ENCODE data around the gene CCDC159.

The CCDC159 gene

DNA sequence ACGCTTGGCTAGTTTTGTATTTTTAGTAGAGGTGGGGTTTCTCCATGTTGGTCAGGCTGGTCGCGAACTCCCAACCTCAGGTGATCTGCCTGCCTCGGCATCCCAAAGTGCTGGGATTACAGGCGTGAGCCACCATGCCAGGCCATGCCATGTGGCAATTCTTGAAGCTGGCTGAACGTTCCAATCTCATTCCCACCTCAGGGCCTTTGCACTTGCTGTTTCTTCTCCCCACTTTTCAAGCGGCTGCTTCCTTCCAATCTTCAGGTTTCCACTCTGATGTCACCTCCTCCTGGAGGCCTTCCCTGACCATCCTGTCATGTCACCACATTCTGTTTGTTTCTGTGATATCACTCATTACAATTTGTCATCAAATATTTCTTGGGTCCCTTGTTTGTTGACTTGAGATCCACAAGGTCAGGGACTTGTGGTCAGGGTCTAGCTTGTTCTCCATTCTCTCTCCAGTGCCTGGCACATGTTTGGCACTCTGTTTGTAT lies 33.6 kb downstream of the CCDC159 start:
- TF ChIP-seq, protein P1, sequence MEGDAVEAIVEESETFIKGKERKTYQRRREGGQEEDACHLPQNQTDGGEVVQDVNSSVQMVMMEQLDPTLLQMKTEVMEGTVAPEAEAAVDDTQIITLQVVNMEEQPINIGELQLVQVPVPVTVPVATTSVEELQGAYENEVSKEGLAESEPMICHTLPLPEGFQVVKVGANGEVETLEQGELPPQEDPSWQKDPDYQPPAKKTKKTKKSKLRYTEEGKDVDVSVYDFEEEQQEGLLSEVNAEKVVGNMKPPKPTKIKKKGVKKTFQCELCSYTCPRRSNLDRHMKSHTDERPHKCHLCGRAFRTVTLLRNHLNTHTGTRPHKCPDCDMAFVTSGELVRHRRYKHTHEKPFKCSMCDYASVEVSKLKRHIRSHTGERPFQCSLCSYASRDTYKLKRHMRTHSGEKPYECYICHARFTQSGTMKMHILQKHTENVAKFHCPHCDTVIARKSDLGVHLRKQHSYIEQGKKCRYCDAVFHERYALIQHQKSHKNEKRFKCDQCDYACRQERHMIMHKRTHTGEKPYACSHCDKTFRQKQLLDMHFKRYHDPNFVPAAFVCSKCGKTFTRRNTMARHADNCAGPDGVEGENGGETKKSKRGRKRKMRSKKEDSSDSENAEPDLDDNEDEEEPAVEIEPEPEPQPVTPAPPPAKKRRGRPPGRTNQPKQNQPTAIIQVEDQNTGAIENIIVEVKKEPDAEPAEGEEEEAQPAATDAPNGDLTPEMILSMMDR (IDR thresholded peaks at IDR 0.05): no peak
- DNase-seq (ENCODE audit: low spot score): no peak
- peak overlapping the region; percentile 90 for H3K4me3 ChIP-seq
- H3K27ac ChIP-seq: peak overlapping the region in 1 of 2 donors; percentile 95

DNA sequence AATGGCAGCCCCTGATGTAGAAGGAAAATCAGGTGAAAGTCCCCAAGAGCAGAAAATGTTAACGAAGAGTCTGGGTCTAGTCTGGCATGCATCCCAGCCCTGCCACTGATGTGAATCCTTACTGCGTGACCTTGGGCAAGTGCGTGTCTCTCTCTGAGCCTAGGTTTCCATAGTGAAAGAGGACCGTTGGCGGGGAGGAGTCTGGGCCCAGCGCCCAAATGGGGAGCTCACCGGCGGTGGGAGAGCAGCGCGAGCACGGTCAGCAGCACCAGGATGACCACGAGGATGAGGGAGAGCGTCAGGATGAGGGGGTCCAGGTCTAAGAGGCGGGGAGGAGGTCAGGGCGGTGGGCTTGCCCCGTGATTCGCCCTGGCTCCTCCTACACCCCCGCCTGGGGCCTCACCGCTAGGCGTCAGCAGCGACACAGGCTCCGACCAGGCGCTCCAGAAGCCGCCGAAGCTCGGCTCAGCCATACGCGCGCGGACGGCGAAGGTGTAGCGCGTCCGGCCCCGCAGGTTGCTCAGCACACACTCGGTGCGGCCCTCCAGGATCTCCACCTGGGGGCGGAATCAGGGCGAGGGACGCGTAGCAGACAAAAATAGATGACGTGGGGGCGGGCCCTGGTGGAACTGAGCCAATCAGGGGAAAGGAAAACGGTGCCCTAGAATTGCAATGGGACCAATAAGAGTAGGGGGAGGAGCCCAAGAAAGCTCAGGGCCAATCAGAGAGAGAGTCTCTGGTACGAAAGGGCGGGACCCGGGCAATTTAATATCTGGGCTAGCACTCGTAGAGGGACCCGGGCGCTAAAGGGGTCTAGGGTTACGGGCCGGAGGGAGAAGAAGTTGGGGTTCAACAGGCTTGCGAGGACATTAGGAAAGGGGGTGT lies 34.6 kb downstream of the CCDC159 start:
- DNase-seq (ENCODE audit: low spot score): peak; percentile 97
- peak overlapping the region; percentile 70 to 95 for H3K27ac ChIP-seq
- TF ChIP-seq, protein P1 (IDR thresholded peaks at IDR 0.05): peak; percentile 71
- H3K4me3 ChIP-seq: peak overlapping the region; percentile 90

DNA sequence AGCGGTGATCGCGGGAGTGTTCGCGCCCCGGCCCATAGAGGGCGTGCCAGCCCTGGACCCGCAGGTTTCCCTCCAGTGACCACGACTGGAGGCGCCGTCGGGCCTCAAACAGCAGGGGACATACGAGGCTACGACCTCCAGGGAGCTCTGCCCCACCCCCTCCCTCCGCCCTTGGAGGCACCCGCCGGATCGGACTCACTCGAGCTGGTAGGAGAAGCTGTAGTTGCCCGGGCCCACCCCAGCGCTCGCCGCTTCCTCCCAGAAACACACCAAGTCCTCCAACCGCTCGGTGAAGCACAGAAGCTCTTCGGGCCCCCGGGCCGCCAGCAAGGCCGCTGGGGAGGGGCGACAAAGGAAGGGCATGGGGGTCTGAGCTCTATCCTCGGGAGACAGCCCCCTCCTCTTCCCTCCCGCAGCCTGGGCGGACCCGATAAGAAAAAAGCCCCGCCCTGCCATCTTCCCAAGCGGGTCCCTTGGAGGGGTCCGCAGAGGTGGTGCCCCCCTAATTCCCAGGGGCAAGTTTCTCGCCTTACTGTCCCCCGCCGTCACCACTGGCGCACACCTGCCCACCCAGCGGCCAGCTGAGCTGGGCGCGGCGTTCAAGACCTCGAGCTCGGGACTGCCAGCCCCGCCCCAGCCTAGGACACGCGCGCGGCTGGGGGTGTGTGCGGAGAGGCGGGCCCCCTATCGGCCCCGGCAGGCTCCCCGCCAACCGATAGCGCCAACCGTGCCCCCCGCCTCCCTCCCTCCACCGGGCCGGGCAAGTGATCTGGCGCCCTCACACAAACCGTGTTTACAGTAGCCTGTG lies 36.8 kb downstream of the CCDC159 start:
- peak overlapping the region in 1 of 2 donors; percentile 41 for H3K27ac ChIP-seq
- peak; percentile 79 for DNase-seq (ENCODE audit: low spot score)
- TF ChIP-seq, protein P1 (IDR thresholded peaks at IDR 0.05): no peak
- H3K4me3 ChIP-seq: peak overlapping the region; percentile 65

DNA sequence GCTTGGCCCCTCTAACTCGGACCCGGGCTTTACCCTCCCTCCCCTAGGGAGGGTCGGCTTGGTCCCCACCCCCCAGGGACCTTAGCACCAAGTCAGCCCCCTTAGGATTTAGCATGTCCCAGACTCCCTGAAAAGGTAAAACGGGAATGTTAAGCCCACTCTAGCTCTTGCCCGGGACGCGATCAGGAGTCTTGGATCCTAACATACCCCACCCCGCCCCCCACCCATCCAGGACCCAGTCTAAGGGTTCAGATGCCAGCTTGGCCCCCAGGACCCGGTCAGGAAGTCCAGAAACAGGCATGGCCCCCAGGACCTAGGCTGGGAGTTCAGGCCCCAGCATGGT lies 37.4 kb downstream of the CCDC159 start:
- no peak for DNase-seq (ENCODE audit: low spot score)
- TF ChIP-seq, protein P1 (IDR thresholded peaks at IDR 0.05): no peak
- peak overlapping the region in 1 of 2 donors; percentile 41 for H3K27ac ChIP-seq
- peak overlapping the region; percentile 65 for H3K4me3 ChIP-seq

DNA sequence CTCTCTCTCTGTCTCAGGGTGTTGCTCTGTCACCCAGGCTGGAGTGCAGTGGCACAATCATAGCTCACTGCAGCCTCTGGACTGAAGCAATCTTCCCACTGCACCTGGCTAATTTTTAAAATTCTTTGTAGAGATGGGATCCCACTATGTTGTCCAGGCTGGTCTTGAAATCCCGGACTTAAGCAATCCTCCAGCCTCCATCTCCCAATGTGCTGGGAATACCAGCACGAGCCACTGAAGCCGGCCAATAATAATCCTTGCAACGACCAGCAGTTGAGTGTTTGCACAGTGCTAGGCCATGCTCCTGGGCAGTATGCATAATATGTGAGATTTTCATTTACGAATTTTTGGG lies 38.4 kb downstream of the CCDC159 start:
- TF ChIP-seq, protein P1 (IDR thresholded peaks at IDR 0.05): no peak
- no peak for DNase-seq (ENCODE audit: low spot score)
- H3K27ac ChIP-seq: no peak overlapping the region
- H3K4me3 ChIP-seq: no peak overlapping the region

DNA sequence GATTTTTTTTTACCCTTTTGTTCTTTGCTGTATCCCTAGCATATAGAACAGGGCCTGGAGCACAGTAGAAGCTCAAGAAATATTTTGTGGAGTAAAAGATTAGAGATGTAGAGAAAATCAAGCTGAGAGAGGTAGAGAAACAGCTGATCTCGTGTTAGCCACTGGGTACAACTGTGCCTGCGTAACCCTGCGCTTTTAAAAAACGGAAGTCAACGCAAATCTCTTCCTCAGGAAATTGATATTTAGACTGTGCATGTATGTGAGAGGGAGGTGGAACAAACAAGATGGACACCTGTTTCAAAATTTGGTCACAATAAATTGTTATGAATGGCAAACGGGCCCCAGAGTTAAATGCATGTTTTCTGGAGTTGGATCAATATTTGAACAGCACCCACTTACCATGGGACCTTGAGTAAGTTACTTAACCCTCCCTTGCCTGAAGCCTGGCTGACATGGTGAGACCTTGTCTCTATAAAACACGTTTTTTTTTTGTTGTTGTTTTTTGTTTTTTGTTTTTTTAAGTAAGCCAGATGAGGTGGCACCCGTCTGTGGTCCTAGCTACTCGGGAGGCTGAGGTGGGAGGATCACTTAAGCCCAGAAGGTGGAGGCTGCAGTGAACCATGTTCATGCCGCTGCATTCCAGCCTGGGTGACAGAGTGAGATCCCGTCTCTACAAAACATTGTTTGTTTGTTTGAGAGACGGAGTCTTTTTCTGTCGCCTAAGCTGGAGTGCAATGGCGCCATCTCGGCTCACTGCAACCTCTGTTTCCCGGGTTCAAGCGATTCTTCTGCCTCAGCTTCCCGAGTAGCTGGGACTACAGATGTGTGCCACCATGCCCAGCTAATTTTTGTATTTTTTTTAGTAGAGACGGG lies 41.1 kb downstream of the CCDC159 start:
- no peak for DNase-seq (ENCODE audit: low spot score)
- TF ChIP-seq, protein P1 (IDR thresholded peaks at IDR 0.05): no peak
- no peak overlapping the region for H3K4me3 ChIP-seq
- H3K27ac ChIP-seq: no peak overlapping the region
